OCI-LY7 (cell line): ENCODE results near the gene MYBPC2. TPM values are rescaled to one million over a fixed set of nuclear protein-coding genes. Genes with fewer than 3 reads are reported as not detected.

Experiments
- BruUV-seq: library from RNA; stranded (reverse); fragments of 400-500 nt; replicated peaks from 2 replicates; lab custom pipeline; 2021; lab: Mats Ljungman, UMichigan
- CTCF ChIA-PET: fragments of 300-600 bp; sonication (Branson Sonifier 250); formaldehyde crosslinking; loops from one replicate; lab custom pipeline; 2022; ENCODE audit warnings: antibody characterized with exemption; ENCODE audit not compliant: unreplicated experiment; lab: Charles Lee
- POLR2A ChIA-PET: fragments of 300-600 bp; sonication (Branson Sonifier 250); formaldehyde crosslinking; loops from one replicate; lab custom pipeline; 2022; ENCODE audit warnings: antibody characterized with exemption; lab: Charles Lee
- DNase-seq: peaks from one replicate; pipeline ENCODE4 v3.0.0-alpha.2; 2015; ENCODE audit warnings: low spot score
- H2AFZ ChIP-seq: fragments of 200-600 bp; sonication (generic), shearing (Covaris generic); 2 replicates; pipeline ENCODE4 v1.6.1; 2014; ENCODE audit warnings: mild to moderate bottlenecking, antibody characterized with exemption, low read length, moderate library complexity
- H3K27ac ChIP-seq: fragments of 200-600 bp; sonication (generic); 2 replicates; pipeline ENCODE4 v1.5.1; 2014; ENCODE audit warnings: mixed run types, low read depth, mild to moderate bottlenecking, moderate library complexity, low read length, inconsistent platforms; ENCODE audit not compliant: poor library complexity, severe bottlenecking
- H3K36me3 ChIP-seq: fragments of 200-600 bp; sonication (generic); 2 replicates; pipeline ENCODE4 v1.6.1; 2014; ENCODE audit warnings: mild to moderate bottlenecking, antibody characterized with exemption, low read length, moderate library complexity, mixed read lengths; ENCODE audit not compliant: insufficient read depth
- H3K4me1 ChIP-seq: fragments of 200-600 bp; sonication (generic); 2 replicates; pipeline ENCODE4 v1.5.1; 2014; ENCODE audit warnings: mild to moderate bottlenecking, low read length; ENCODE audit not compliant: insufficient read depth, poor library complexity, severe bottlenecking
- H3K4me2 ChIP-seq: fragments of 200-600 bp; sonication (generic); 2 replicates; pipeline ENCODE4 v1.6.1; 2014; ENCODE audit warnings: mild to moderate bottlenecking, low read length
- H3K4me3 ChIP-seq: fragments of 200-600 bp; sonication (generic); 2 replicates; pipeline ENCODE4 v1.5.1; 2014; ENCODE audit warnings: mild to moderate bottlenecking, low read depth, low read length; ENCODE audit not compliant: poor library complexity, severe bottlenecking
- H3K79me2 ChIP-seq: fragments of 200-600 bp; sonication (generic); 2 replicates; pipeline ENCODE4 v1.6.1; 2016; ENCODE audit warnings: low read depth, mild to moderate bottlenecking, low read length, moderate library complexity, mixed read lengths; ENCODE audit not compliant: insufficient read depth
- H3K9me2 ChIP-seq: fragments of 200-600 bp; sonication (generic); 2 replicates; pipeline ENCODE4 v1.6.1; 2016; ENCODE audit warnings: mild to moderate bottlenecking, low read length, mixed read lengths; ENCODE audit not compliant: insufficient read depth
- H3K9me3 ChIP-seq: fragments of 200-600 bp; sonication (generic); 2 replicates; pipeline ENCODE4 v1.6.1; 2014; ENCODE audit warnings: mild to moderate bottlenecking, mixed run types, low read length, mixed read lengths
- H4K20me1 ChIP-seq: fragments of 200-600 bp; sonication (generic); 2 replicates; pipeline ENCODE4 v1.6.1; 2014; ENCODE audit warnings: mild to moderate bottlenecking, antibody characterized with exemption, low read length, moderate library complexity, mixed read lengths; ENCODE audit not compliant: insufficient read depth
- CTCF ChIP-seq: fragments of 200-600 bp; sonication (generic); conservative IDR thresholded peaks from 2 replicates; pipeline ENCODE4 v1.5.1; 2014; ENCODE audit warnings: mild to moderate bottlenecking, antibody characterized with exemption, low read length, moderate library complexity, mixed read lengths
- EZH2phosphoT487 ChIP-seq: fragments of 200-600 bp; sonication (generic); IDR thresholded peaks from 2 replicates; pipeline ENCODE4 v1.6.1; 2018; ENCODE audit warnings: low read depth, borderline replicate concordance, mild to moderate bottlenecking, mixed run types, antibody characterized with exemption, low read length, moderate library complexity, mixed read lengths
- intact Hi-C: fragments of 100-400 bp; cut with micrococcal nuclease; formaldehyde crosslinking; loops from one replicate; pipeline ENCODE4 v1.10.0; 2022; ENCODE audit not compliant: unreplicated experiment
- total RNA-seq, 2 experiments: library from RNA; depleted of rRNA in 1 of 2; stranded (reverse); fragments of >200 nt in 1 of 2; shearing (Covaris generic) in 1 of 2; gene quantifications; 2 replicates each; pipeline ENCODE4 v1.2.3, GENCODE V29; 2014 to 2022

MYBPC2 gene
- total RNA-seq, 2 experiments from 2014 or later, result 15.4 to 28.2 TPM

- POLR2A ChIA-PET, result interaction anchor here (0.5 to 0.6 kb wide), 2 partner anchors 18 to 210 kb away, joined by 3 to 5 read pairs; no protein-coding TSS in a partner anchor
- peaks cover 19% of the 10 kb centered on the region for H3K4me1 ChIP-seq
- peak; percentile 99 for DNase-seq
- peaks cover 47% of the 10 kb centered on the region for H3K79me2 ChIP-seq
- BruUV-seq, result no TSS peak
- intact Hi-C loops, result loop anchor here (2.0 kb wide), 1 partner anchor 31 kb away; no protein-coding TSS in a partner anchor
- peaks cover 4% of the 10 kb centered on the region; the same call in 1 of the 2 replicates for H4K20me1 ChIP-seq
- H2AFZ ChIP-seq, result peak within 1 kb of the TSS; percentile 37; the same call in 1 of the 2 replicates
- peaks cover 77% of the 10 kb centered on the region for H3K36me3 ChIP-seq
- peak within 1 kb of the TSS; percentile 89 for H3K4me2 ChIP-seq
- H3K27ac ChIP-seq, result peak within 1 kb of the TSS; percentile 59
- TF ChIP-seq EZH2phosphoT487, result no peak
- TF ChIP-seq CTCF, result no peak
- H3K9me2 ChIP-seq, result no peaks in the 10 kb centered on the region
- H3K9me3 ChIP-seq, result no peaks in the 10 kb centered on the region
- CTCF ChIA-PET, result no interaction called here
- peak within 1 kb of the TSS; percentile 85 for H3K4me3 ChIP-seq
Observed at GRCh38 chr19:50383852-50384684, 48.6 kb upstream of the MYBPC2 start, which contains the start of gene POLD1. POLD1 (plus strand) TSS chr19:50384347; CDS start chr19:50398852, 14,505 bp downstream.

GRCh38 chr19:50384685-50385535, 47.8 kb upstream of the MYBPC2 start:
- TF ChIP-seq EZH2phosphoT487, result no peak
- TF ChIP-seq CTCF, result no peak
- DNase-seq, result no peak
- intact Hi-C loops, result loop anchor here (2.0 kb wide), 1 partner anchor 30 kb away; no protein-coding TSS in a partner anchor
- no TSS peak for BruUV-seq
- CTCF ChIA-PET, result no interaction called here
- H3K4me2 ChIP-seq, result peak overlapping the region; percentile 89
- H3K79me2 ChIP-seq, result peaks cover 55% of the 10 kb centered on the region
- POLR2A ChIA-PET, result interaction anchor here (0.5 to 0.6 kb wide), 2 partner anchors 19 to 209 kb away, joined by 3 to 5 read pairs; no protein-coding TSS in a partner anchor
- peaks cover 77% of the 10 kb centered on the region for H3K36me3 ChIP-seq
- H3K27ac ChIP-seq, result peak overlapping the region; percentile 59
- no peaks in the 10 kb centered on the region for H3K9me2 ChIP-seq
- peaks cover 19% of the 10 kb centered on the region for H3K4me1 ChIP-seq
- no peaks in the 10 kb centered on the region for H3K9me3 ChIP-seq
- peak overlapping the region; percentile 85 for H3K4me3 ChIP-seq
- H4K20me1 ChIP-seq, result peaks cover 4% of the 10 kb centered on the region; the same call in 1 of the 2 replicates
- H2AFZ ChIP-seq, result no peak overlapping the region
